Ascending aorta (tissue), 2 donors: ENCODE data around the gene ENOX1. TPM values are rescaled to one million over a fixed set of nuclear protein-coding genes. Genes with fewer than 3 reads are reported as not detected.

ENCODE experiments used
- DNase-seq, 2 donors: peaks; one replicate each; pipeline ENCODE4 v3.0.0-alpha.2; 2019; ENCODE audit warnings: low spot score in 2 of 2
- H3K27ac ChIP-seq, 2 donors: fragments of 200-600 bp; sonication (generic); one replicate each; pipeline ENCODE4 v1.5.1; 2016 to 2017; ENCODE audit warnings: mild to moderate bottlenecking in 1 of 2
- H3K27me3 ChIP-seq: fragments of 200-600 bp; sonication (generic); one replicate; pipeline ENCODE4 v1.5.1; 2017
- H3K36me3 ChIP-seq, 2 donors: fragments of 200-600 bp; sonication (generic); one replicate each; pipeline ENCODE4 v1.5.1; 2016
- H3K4me1 ChIP-seq, 2 donors: fragments of 200-600 bp; sonication (generic); one replicate each; pipeline ENCODE4 v1.5.1; 2016 to 2017; ENCODE audit warnings: mild to moderate bottlenecking in 1 of 2
- H3K4me3 ChIP-seq, 2 donors: fragments of 200-600 bp; sonication (generic); one replicate each; pipeline ENCODE4 v1.5.1; 2016 to 2017; ENCODE audit warnings: mild to moderate bottlenecking in 1 of 2
- H3K9me3 ChIP-seq, 2 donors: fragments of 200-600 bp; sonication (generic); one replicate each; pipeline ENCODE4 v1.5.1; 2016
- CTCF ChIP-seq, 3 experiments: fragments of 200-600 bp in 2 of 3; fragments of 450-650 bp in 1 of 3; sonication (generic) in 2 of 3; IDR thresholded peaks; one replicate each; pipeline ENCODE4 v1.5.1; 2016 to 2019; ENCODE audit warnings: antibody characterized with exemption in 3 of 3, mild to moderate bottlenecking in 1 of 3, moderate library complexity in 1 of 3
- intact Hi-C: fragments of 100-400 bp; cut with DNase I; formaldehyde crosslinking; loops from one replicate; pipeline ENCODE4 v1.15.1; 2023
- total RNA-seq: library from RNA; depleted of rRNA; stranded (reverse); fragments of >200 nt; gene quantifications from one replicate; pipeline ENCODE4 v1.1.0, GENCODE V29; 2016

The ENOX1 gene
- total RNA-seq, 1 donor from 2014 or later, result 0.21 TPM

- no peak for TF ChIP-seq CTCF (IDR thresholded peaks at IDR 0.05)
- intact Hi-C loops, result no loop called here
- Histone ChIP-seq H3K4me3 (no peak overlapping the region), H3K4me1 (no peaks in the 10 kb centered on the region), H3K36me3 (no peaks in the 10 kb centered on the region), H3K9me3 (no peaks in the 10 kb centered on the region), H3K27ac (no peak overlapping the region), H3K27me3 (no peaks in the 10 kb centered on the region)
- DNase-seq, result no peak
Observed at GRCh38 chr13:43631106-43631505, 155.7 kb downstream of the ENOX1 start.

DNA sequence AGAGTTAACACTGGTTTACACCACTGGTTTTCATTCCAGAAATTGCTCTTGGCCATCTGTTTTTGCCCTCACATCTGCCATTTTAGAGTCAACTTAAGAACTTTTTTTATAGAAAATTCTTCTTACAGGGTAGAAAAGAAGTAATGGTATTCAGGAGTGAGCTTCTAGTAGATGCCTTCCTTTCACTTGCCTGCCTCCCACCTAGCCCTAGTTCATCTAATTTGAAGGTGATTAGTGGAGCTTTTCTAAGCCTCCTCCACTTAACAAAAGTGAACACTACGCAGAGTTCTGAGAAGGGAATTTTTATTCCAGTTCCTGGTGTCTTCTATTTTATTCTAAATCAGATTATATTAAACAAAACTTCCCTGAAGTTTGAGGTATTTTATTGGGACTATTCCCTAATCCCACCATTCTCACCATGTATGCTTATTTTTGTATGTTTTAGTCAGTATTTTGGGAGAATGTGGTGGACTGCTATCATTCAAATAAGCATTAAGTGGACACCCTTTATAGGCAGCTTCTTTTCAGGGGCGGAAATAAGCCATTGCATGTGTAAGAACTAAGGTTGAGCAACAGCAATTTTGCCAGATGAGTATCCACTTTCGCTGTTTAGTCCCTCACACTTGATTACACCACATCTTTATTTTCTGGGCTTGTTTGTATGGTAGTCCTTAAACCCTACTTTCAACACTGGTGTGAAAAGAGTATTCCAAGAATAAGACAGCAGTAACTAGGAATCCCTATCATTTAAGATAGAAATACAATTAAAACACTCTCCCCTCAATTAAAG, 156.9 kb downstream of the ENOX1 start:
- H3K27ac ChIP-seq, result no peak overlapping the region
- intact Hi-C loops, result no loop called here
- TF ChIP-seq CTCF (IDR thresholded peaks at IDR 0.05), result no peak
- no peak for DNase-seq
- no peaks in the 10 kb centered on the region for H3K4me1 ChIP-seq
- H3K9me3 ChIP-seq, result no peaks in the 10 kb centered on the region
- H3K27me3 ChIP-seq, result no peaks in the 10 kb centered on the region
- H3K4me3 ChIP-seq, result no peak overlapping the region
- H3K36me3 ChIP-seq, result no peaks in the 10 kb centered on the region

DNA sequence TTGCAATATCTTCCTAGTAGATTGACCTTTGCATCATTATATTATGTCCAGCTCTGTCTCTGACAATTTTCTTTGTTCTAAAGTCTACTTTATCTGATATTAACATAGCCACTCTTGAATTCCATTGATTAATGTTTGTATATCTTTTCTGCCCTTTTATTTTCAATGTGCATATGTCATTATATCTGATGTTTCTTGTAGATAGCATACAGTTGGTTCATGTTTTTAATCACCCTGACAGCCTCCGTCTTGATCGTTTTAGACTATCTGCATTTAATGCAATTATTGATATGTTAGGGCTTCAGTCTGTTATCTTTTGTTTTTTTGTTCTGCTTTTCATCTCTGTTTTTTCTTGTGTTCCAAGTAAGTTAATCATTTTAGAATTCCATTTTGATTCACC, 159.8 kb downstream of the ENOX1 start:
- no peak for DNase-seq
- H3K4me3 ChIP-seq, result no peak overlapping the region
- no peaks in the 10 kb centered on the region for H3K27me3 ChIP-seq
- no peak for TF ChIP-seq CTCF (IDR thresholded peaks at IDR 0.05)
- H3K4me1 ChIP-seq, result no peaks in the 10 kb centered on the region
- intact Hi-C loops, result no loop called here
- no peaks in the 10 kb centered on the region for H3K36me3 ChIP-seq
- no peaks in the 10 kb centered on the region for H3K9me3 ChIP-seq
- no peak overlapping the region for H3K27ac ChIP-seq

DNA sequence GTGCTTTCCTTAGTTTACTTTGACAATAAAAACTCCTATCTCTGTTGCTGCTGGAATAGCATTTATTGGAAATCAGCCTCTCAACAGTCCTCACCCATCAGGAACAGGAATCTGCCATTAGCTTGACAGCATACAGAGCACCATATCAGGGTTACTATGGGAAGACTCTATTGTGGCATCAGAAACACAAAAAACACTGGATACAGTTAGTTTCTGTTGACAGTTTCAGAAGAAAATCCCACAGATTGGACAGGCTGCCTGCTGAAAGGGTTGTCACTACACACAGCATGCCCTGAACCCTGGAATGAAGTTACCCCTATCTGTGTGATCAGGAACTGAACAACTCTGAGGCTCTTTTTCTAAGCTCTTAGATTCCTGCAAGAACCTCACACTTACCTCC, 172.7 kb downstream of the ENOX1 start:
- H3K27me3 ChIP-seq, result no peaks in the 10 kb centered on the region
- TF ChIP-seq CTCF (IDR thresholded peaks at IDR 0.05), result no peak
- no peaks in the 10 kb centered on the region for H3K9me3 ChIP-seq
- intact Hi-C loops, result no loop called here
- no peak overlapping the region for H3K27ac ChIP-seq
- no peaks in the 10 kb centered on the region for H3K4me1 ChIP-seq
- no peak overlapping the region for H3K4me3 ChIP-seq
- H3K36me3 ChIP-seq, result no peaks in the 10 kb centered on the region
- DNase-seq, result no peak

DNA sequence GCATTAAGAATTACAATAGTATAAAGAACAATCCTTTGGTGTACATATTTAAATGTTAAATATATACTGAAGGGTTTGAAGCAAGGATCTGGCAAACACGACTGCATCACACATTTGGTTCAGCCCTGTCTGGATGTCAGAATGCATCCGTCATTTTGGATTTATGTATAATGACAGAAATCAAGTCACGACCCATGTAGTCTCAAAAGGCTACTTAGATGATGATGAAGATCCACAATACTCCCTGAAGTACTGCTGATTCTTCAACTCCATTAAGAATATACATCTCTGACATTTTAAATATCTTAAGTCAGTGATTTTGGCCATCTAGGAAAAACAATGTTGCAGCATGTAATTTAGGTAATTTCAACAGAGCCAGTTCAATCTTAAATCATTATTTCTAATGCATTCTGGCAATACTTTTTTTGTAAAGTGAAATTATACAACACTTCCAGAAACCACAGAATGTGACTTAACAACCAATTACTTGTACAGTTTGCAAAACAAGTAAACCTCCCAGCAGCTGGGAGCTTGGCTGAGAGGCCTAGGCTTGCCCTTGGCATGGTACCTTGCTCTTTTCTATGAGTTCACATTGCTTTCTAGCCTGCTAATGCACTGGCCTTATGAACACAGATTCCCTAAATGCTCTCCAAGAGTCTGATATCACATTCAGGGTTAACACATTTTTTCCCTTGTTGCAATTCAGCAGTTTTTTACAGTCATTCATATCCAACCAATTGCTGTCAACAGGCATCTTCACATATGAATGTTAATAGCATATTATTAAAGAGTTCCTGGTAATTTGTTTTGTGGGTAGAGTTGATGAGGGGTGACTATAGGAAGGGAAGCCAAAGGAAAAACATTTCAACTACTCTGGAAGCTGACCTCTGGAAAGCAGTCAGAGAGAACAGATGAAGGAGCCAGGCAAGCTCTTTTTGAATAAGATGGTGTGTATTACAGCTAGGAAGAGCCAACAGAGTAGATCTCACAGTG, 175.2 kb downstream of the ENOX1 start:
- TF ChIP-seq CTCF (IDR thresholded peaks at IDR 0.05), result no peak
- intact Hi-C loops, result no loop called here
- Histone ChIP-seq H3K4me1 (no peaks in the 10 kb centered on the region), H3K9me3 (no peaks in the 10 kb centered on the region), H3K36me3 (no peaks in the 10 kb centered on the region), H3K27ac (no peak overlapping the region), H3K4me3 (no peak overlapping the region), H3K27me3 (no peaks in the 10 kb centered on the region)
- DNase-seq, result no peak
